NCI-H1048 (cell line): ENCODE results near the gene KIF1A.
"Not testable (repeated sequence)": the region's sequence is repeated elsewhere in the genome, so short reads cannot be mapped to it uniquely, and the experiment has no call there.

Source experiments
- DNase-seq: peaks from one replicate; lab custom pipeline; 2025; lab: John Stamatoyannopoulos, UW

KIF1A gene

DNA sequence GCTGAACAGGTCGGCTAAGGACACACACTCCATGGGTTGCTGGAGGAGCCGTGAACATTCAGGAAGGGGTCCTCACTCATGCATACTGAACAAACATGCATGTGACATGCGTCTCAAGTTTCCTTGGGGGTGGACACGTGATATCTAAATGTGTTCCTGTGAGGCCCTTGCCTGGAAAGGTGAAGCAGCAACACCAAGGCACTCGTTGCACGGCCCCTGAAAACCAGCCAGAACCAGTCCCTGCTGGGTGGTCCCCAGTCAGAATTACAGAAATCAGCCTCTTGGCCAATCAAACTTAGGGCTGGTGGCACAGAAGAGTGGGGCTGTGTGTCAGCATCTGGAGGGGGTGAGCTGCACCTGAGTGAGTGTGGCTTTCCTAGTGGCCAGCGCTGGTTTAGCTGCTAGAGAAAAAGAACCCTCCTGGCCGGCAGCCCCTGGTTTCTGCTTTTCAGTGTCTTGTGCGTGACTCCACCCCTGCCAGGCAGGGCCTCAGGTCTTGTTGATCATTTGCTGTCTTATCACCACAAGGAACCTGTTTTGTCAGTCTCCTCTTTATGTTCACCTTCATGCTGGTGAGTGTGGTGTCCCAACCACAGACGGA lies 134.1 kb downstream of the KIF1A start:
- DNase-seq = no peak

DNA sequence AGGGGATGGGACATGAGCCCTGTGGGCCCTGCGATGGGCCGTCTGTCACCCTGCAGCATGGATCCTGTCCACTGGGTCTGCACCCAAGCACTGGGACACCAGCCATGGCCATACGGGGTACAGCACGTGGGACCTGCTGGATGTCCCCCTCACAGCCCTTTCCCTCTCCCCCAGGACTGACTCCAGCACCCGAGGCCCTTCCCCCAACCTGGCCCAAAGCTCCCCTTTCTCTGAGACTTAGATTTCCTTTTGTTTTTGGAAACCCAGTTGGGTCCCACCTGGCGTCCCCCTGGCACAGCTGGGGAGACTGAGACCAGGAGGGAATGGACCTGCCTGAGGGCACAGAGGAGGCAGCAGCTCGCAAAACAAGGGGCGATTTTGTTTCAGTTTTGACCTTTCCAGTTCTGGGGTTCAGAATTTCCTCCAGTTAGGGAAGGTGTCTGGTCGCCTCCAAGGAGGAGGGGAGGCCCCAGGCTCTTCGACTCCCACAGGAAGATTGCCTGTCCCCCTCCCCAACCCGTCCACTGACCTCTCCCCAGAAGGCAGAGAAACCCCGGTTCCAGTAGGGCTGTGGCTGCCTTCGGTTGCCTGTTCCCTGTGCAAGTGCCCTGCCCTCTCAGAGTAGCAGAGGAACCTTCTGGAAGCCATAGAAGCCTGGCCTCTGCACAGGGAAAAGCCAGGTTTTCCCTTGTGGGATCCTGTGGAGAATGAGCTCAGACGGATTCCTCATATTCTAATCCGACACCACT lies 135.9 kb downstream of the KIF1A start:
- DNase-seq = not testable (repeated sequence)

DNA sequence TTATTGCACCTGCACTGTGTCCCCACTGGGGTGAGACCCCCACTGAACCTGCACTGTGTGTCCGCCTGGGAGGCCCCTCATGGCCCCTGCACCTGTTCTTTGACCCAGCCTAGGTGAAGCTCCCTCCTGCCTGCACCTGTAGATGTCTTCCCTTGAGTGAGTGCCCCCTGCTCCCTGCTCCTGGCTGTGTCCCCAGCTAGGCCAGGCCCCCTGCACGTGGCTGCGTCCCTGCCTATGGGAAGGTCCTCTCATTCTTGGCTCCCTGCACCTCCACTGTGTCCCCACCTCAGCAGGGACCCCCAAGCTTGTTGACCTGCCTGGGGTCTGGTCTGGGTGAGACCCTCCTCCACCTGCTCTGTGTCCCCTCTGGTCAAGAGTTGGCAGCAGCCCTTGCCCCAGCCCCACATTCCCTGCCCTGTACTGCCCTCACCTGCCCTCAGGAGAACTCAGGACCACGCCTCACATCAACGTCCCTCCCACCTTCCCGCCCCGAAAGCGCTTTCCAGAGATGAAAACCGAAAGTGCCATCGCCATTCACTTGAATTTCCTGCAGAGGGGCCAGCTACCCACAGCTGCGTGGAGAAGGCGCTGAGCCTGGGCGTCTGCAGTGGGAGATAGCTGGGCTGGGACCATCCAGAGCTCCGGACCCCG lies 136.6 kb downstream of the KIF1A start:
- DNase-seq = not testable (repeated sequence)

DNA sequence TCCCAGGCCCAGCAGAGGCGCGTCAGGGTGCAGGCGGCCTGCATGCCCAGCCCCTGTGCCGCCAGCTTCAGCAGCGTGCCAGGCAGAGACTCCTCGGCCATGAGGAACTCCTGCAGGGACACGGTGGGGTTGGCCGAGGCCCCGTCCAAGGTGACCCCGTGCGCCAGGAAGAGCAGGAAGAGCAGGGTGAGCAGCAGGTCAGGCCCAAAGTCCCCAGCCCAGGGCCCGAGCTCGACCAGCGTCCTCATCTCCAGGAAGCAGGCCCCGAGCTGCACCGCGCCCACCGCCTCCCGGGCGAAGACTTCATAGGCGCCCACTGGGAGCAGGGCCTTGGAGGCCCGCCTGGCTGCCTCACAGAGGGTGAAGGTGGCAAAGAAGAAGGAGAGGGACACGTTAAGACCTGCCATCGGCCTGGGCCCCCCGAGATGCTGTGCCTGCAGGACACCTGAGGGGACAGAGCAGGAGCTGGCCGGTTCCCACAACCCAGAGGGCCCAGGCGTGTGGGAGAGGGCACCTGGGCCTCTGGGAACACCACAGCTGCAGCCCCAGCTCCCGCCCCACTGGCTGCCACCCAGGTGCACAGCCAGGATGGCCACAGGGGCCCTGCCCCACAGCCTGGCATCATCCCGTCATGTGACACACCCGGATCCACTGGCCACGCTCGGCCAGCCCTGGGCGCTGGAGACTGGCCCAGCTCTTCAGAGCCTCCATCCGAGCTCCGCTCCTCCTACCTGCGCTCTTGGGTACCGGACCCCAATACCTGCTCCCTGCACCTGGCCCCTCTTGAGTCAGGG lies 137.4 kb downstream of the KIF1A start, which contains the start of gene AQP12B:
AQP12B (minus strand) TSS at position 455 of the 794 bp plus-strand sequence; CDS start at position 407, 48 bp downstream.
- DNase-seq = not testable (repeated sequence)

GRCh38 chr2:240680185-240680584 lies 139.8 kb downstream of the KIF1A start:
- not testable (repeated sequence) for DNase-seq

DNA sequence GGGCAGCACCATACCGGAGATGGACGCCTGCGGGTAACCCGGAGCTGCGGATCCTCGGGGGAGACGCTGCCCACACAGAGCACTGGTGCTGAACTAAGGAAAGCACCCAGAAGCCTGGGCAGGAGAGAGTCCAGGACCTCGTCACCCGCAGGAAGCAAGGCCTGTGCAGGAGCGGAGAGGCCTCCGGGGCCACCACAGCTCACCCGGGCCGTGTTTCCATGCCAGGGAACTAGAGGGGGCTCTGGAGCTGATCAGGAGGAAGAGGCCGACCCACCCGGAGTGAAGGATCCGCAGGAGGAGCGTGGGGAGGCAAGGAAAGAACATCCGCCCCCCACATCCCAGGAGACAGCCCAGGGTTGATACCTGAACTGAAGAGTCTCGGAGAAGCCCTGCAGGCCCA lies 141.1 kb downstream of the KIF1A start:
- DNase-seq = not testable (repeated sequence)

GRCh38 chr2:240678043-240678442 lies 142.0 kb downstream of the KIF1A start:
- DNase-seq = not testable (repeated sequence)

DNA sequence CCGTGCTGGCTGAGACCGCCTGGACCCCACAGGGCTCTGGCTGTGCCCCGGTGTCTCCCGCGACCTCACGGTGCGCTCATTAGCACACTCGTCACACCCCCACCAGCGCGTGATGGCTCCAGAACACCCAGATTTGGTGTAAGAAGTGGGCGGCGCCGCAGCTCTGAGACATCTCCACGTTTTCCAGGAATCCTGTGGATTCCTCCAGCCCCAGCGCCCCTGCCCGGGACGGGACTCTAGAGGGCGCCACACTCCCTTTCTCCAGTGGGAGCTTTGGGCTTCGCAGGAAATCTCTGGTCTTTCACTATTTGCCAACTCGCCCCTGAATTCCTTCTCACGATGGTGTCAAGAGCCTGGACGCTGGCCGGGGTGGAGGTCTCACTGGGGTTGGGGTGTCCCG lies 144.7 kb downstream of the KIF1A start:
- not testable (repeated sequence) for DNase-seq

DNA sequence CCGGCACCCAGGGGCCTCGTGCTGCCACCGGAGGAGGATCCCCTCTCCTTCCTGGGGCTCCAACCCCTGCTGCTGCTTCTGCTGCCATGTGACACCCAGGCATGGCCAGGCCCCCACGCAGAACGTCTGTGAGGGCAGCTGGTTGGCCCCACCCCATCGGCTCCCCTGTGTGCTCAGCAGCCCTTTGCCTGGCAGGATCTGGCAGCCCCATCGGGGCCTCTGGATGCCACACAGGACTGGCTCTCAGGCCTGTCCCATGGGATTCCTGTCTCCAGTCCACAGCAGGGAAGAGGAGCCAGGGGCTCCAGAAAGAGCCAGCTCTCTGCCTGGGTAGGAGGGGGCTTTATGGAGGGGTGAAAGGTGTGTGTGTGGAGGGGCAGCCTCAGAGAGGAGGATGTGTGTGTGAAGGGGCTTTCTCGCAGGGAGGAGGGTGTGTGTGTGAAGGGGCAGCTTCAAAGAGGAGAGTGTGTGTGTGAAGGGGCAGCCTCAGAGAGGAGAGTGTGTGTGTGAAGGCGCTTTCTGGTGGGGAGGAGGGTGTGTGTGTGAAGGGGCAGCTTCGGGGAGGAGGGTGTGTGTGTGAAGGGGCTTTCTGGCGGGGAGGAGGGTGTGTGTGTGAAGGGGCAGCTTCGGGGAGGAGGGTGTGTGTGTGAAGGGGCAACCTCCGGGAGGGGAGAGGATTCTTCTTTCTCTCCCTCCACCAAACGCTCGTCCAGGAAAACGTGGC lies 145.4 kb downstream of the KIF1A start:
- DNase-seq = not testable (repeated sequence)

DNA sequence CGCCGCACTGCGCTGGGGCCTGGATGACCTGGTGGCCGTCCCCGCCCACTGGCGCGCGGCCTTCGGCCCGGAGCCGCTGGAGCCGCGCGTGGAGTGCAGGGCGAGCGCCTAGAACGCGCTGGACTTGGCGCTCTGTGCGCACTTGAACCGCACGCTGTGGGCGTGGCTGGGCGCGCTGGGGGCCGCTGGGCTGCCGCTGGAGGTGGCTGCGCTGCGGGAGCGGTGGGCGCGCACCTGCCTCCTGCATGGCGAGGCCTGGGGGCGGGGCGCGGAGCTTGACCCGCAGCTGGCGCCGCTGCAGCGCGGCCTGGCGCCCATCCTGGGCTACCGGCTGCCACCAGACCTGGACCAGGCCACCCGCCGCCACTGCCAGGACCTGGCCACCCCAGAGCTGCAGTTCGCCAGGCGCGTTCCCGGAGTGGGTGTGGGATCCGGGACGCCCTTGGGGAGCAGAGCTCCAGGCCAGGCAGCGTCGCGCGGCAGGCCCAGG lies 147.3 kb downstream of the KIF1A start:
- DNase-seq = no peak

GRCh38 chr2:240672076-240672700 lies 147.8 kb downstream of the KIF1A start:
- no peak for DNase-seq

DNA sequence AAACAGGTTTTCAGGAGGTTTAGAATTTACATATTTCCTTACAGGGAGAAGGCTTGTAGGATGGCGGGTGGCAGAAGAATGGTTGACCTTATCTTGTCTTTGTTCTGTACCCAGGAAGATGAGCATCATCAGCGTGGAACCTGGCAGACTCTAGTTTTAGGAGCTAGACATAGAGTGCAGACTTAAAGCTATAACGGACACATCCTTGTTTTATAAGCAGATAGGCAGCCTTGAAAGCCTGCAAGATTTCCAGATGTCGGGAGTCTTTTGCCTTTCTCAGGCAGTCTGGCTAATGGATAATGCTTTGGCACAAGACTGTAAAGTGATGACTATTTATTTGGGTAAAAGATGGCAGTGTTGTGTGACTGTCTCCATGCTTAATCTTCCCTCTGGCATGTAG lies 149.1 kb downstream of the KIF1A start:
- no peak for DNase-seq

GRCh38 chr2:240670402-240670801 lies 149.6 kb downstream of the KIF1A start:
- no peak for DNase-seq

GRCh38 chr2:240664622-240665021 lies 155.4 kb downstream of the KIF1A start:
- DNase-seq = no peak
